B cell (primary cell): ENCODE measurements around the gene TRIM66.

Experiments used
- CTCF ChIP-seq: fragments of 200-600 bp; IDR thresholded peaks from one replicate; pipeline ENCODE4 v1.8.0; 2022; ENCODE audit warnings: antibody characterized with exemption, mild to moderate bottlenecking
- EZH2 ChIP-seq: IDR thresholded peaks from 2 replicates; pipeline ENCODE4 v1.6.1; 2012; ENCODE audit warnings: borderline replicate concordance, low read depth, mild to moderate bottlenecking, moderate library complexity, low read length; ENCODE audit not compliant: insufficient read depth, poor library complexity, severe bottlenecking

- TF ChIP-seq CTCF (no peak), EZH2 (no peak)
These were observed 67.0 kb downstream of the TRIM66 start for GRCh38 chr11:8615291-8616032.
